ENCODE results near the gene RSPH9.
"Not testable (repeated sequence)": the region's sequence is repeated elsewhere in the genome, so short reads cannot be mapped to it uniquely, and the experiment has no call there.

RSPH9 gene

DNA sequence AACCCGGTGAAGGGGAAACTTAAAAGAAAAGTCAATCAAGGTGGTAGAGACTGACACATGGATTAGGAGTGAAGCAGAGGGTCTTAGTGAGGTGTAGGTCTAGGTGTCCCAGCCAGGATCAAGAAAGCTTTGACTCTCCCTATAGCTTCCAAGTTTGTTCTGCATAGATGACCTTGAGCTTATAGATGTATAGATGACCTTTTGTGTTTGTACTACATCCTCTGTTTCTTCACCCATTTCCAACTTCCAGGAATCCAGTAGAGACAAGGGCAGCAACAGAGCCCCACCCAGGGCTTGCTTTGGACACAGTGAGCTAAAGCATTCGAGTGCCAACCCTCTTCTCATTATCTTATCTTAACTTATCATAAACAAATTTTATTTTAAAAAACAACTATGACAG, 44.6 kb downstream of the RSPH9 start:
- DNase-seq: no peak

DNA sequence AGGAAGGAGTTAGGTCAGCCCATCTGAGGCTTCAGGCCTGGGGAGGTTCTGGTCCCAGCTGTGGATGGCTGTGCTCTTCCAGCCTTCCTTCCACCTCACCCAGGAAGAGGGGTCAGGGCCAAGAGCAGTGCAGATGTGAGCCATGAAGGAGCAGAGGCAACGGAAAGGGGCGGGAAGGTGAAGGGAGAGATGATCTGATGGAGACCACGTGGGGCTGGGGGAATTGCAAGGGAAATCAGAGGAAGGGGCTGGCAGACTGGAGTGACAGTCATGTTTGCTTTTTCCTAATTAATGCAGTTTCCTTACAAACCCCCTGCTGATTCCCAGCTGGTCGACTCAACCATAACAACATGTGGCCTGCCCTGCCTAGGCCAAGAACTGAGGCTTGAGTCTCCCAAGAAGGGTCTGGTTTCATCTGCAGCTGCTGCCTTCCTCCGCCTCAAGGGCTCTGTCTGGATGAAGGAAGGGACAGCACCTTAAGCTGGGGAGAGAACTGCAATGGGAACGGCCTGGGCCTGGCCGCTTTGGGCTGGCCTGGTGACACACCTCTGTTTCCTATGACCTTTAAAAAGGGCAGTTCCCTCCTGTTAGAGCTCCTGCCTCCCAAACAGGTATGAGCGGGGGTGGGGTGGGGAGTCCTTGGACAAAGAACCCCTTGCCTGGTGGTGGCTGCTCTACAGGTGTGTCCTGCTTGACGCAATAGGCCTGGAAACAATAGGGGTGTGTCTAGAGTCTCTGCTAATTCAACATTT, 50.6 kb downstream of the RSPH9 start:
- DNase-seq: no peak

DNA sequence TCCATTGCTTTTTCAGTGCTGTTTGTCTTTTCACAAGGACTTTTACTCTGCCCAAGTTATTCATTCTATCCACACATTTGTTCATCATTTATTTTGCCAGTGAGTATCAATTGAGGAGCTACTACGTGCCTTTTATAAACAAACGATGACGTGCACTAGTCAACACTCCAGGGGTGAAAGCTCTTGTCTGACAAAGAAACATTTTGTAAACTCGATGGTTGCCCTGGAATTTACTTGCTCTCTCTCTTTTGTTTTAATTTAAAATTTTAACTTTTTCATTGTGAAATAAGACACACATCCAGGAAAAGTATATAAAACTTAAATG, 51.1 kb downstream of the RSPH9 start:
- no peak for DNase-seq

DNA sequence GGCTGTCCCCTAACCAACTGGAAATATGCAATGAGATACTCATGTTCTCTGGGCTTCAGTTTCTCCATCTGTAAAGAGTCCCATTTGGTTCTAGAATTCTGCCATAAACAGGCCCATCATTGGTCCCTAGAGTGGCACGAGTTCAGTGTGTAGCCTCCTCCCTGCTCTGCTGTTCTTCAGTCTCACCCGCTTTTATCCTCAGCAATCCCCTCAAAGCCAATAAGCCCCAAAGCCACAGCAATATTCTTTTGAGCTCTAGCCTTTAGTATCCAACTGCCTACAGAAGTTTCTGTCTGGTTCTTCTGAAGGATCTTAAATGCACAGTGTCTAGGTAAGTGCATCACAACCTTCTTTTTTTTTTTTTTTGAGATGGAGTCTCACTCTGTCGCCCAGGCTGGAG, 52.6 kb downstream of the RSPH9 start:
- DNase-seq: no peak

DNA sequence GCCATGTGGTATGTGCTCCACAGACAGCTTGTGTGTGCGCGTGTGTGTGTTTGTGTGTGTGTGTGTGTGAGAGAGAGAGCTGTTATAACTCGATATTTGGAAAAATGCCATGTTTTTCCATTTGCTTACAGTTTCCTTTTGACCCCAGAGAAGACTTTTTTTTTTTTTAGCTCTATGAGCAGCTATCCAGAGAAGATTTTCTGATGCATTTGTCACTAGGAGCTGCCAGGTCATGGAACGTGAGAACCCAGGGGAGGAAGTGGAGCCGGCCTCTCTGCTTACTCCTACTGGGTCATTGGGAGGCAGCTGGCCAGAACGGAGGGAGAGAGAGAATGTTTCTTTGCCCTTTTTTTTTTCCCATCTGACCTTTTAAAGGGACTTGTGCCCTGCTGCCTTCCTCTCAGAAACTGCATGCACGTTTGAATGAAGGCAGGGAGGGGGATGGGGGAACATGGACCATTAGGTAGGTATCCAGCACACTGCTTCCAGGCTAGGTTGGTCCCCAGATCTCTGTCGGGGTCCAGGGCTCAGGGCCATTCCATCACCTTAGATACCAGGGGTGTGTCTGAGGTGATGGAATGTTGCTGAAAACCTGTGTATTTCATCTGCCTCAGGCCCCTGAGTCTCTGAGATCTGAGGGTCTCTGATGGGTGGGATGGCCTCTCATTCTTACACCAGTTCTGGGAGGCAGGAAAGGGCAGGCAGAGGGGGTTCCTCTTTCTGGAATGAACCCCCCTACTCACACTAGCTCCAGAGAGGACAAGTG, 53.9 kb downstream of the RSPH9 start:
- no peak for DNase-seq

DNA sequence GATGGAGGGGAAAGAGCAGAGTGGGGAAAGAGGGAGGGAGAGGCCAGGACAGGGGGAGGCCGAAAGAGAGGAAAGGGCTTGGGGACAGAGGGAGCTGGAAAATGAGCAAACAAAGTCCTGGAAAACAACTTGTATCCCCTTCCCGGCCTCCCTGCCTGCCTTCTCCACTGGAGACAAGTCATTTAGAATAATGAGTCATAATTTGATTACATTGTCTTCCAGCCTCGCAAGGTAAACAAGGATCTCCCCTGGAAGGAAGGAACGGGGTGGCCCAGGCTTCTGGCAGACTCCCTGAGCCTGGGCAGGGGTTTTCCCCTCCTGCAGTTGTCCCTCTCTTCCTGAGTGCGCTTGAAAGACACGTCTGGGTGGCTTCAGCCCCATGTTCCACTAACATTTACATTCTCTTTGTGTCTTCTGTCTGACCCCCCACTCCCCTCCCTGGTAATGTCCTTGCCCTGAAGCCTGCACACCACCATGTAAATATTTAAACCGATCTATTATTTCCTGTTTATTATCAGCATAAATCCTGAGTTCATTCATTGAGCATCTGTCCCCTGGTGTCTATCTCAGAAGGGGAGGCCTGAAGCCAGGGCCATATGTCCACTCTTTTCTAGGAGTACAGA, 54.8 kb downstream of the RSPH9 start:
- no peak for DNase-seq

DNA sequence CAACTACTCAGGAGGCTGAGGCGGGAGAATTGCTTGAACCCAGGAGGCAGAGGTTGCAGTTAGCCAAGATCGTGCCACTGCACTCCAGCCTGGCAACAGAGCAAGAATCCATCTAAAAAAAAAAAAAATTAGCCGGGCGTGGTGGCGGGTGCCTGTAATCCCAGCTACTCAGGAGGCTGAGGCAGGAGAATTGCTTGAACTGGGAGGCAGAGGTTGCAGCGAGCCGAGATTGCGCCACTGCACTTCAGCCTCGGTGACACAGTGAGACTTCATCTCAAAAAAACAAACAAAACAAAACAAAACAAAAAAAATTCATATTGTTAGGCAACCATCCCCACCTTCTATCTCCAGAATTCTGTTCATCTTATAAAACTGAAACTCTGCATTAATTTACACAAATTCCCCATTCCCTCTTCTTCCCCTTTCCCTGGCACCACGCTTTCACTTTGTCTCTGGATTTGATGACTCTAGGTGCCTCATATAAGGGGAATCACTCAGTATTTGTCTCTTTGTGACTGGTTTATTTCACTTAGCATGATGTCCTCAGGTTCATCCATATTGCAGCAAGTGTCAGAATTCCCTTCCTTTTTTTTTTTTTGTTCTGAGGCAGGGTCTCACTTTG, 56.2 kb downstream of the RSPH9 start:
- DNase-seq: not testable (repeated sequence)

DNA sequence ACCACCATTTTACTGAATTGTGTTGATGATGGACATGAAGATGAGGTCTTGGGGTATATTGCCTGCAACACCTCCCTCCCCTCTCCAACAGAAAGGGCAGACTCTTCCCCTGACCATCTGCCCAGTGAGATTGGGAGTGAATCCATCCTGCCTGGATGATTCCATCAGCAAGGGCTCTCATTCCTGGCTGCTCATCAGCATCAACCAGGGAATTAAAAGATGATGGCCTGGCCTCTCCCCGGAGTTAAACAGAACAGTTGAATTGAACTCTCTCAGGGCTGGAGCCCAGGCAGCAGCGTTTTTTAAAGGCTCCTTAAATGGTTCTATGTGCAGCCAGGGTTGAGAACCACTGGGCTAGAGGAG, 57.3 kb downstream of the RSPH9 start:
- DNase-seq: no peak

DNA sequence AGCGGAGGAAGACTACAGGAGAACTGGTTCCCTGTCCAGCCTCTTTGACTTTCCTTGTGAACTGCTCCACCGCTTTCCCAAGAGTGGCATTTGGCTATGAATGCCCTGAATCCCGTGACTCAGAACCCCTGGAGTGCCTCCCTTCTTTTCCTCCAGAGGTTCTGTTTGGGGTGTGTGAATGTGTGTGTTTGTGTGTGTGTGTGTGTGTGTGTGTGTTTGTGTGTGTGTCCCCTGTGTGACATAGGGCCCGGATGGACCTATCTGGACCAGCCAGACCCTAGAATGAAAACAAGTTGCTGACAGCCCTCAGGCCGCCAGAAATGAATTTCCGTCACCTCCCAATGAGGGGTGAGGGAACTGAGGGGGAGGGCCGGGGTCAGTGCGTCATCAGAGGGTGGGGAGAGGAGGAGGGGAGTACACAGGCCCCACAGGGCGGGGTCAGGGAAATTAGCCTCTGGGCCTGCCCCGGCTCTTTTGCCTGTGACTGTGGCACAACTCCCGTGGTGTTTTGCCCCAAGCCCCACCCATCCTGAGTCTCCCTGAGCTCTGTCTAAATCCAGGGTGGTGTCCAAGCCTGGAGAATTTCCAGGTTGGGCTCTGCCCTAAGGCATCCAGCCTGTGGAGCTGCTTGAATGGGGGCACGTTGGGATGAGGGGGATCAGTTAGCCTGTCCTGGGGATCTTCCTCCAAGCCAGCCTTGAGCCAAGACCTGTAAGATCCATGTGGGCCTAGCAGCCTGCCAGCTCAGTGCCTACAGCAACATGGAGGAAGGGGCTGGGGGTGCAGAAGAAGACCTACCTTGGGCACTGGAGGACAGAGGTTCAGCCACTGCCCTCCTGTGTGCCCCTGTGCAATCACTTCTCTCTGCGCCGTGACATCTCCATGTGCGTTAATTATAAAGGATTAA, 58.0 kb downstream of the RSPH9 start:
- DNase-seq: peak; percentile 95

DNA sequence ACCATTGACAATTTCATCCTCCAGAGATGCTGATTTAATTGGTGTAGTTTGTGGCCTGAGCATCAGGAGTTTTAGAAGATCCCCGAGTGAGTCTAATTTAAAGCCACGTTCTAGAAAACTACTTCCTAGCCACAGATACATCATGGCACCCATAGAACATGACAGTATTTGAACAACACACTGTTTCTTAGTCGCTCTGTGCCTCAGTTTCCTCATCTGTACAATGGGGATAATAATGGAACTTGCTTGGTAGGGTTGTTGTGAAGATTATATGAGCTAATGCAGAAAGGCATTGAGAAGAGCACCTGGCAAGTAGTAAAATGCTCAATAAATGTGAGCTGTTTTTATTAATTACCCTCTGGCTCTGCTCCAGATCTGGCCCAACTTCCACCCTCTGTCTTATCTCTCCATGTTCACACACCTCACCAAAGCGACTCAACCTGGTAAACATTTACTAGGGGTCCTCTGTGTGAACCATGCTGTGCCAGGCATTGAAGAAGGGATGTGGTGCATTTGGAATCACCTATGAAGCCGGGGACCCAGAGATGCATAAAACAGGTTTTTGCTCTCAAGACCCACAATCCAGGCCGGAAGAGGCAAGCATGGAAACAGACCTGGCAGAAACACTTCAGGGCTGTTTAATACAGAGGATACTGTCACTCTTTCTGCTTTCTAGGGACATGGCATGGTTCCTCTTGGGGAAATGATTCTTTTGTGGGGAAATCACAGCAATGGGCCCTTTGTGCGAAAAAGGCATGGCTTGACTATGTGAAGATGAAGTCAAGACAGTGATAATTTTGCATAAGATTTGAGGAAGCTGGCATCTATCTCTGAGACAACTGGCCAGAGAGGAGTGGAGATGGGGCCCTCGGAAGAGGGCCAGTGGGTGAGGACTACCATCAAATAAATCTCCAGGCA, 58.9 kb downstream of the RSPH9 start:
- no peak for DNase-seq

DNA sequence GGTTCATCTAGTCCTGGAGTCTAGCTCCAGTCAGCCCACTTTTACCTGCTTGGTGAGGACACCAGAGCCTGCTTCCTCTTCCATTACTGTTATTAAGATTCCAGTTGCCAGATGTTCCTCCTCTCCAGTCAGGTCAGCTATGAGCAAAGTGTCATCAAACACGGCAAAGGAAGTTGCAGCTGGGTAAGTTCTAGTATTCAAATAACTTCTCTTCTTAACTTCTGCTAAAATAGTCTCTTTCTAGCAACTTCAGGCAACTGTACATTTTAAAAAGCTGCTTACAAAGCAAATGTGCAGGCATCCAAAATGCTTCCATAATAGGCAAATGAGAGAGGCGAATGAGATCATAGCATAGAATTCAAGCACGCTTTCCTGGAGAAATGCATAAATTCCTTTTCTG, 61.2 kb downstream of the RSPH9 start:
- DNase-seq: peak; percentile 67

DNA sequence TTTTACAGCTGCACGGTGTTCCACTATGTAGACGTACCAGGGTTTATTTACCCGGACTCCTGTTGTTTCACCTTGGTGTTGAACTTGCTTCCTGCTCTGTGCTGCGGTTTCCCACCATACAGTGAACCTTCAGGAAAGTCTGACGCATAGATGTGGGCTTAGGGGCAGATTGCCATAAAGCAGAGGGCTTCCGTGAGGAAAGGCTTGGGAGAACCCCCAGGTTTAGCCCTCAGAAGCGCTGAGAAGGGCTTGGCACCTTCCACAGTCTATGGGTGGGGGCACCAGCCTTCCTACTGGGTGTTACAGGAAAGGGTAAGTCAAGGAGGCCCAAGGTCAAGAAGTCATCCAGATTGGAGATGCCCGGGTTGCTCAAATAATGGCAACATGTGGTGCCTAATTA, 62.0 kb downstream of the RSPH9 start:
- no peak for DNase-seq

DNA sequence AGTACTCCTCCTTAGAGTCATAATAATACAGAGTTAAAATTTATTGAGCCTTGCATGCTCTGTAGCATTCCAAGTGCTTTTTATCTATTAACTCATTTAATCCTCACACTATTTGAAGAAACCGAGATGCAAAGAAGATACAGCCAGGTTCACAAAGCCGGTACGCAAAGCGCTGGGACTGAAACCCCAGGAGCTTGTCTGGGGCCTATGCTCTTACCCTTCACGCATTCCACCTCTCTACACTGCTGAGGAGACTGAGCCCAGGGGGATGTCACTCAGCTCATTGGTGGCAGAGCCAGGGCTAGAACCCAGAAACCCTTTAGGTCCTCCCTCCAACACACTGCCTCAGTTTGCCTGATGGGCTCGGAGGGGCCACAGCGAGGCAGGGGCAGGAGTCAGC, 62.4 kb downstream of the RSPH9 start:
- DNase-seq: no peak

DNA sequence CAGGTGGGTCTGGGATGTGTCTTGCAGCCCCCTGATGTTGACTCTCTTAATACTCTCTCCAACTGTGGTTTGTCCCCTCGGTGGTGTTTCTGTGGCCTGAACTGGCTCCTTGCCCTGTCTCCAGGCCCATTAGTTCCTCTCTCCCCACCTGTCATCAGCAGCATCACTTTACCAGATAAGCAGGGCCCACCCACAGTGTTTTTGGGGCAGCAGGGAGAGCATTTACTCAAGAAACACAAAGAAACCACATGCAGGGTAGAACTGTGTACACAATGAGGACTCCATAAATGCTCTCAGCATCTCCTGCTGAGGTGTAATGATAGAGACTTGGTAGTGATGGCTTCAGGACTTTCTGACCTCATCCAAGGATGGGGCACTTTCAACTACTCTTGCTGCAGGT, 62.9 kb downstream of the RSPH9 start:
- no peak for DNase-seq

DNA sequence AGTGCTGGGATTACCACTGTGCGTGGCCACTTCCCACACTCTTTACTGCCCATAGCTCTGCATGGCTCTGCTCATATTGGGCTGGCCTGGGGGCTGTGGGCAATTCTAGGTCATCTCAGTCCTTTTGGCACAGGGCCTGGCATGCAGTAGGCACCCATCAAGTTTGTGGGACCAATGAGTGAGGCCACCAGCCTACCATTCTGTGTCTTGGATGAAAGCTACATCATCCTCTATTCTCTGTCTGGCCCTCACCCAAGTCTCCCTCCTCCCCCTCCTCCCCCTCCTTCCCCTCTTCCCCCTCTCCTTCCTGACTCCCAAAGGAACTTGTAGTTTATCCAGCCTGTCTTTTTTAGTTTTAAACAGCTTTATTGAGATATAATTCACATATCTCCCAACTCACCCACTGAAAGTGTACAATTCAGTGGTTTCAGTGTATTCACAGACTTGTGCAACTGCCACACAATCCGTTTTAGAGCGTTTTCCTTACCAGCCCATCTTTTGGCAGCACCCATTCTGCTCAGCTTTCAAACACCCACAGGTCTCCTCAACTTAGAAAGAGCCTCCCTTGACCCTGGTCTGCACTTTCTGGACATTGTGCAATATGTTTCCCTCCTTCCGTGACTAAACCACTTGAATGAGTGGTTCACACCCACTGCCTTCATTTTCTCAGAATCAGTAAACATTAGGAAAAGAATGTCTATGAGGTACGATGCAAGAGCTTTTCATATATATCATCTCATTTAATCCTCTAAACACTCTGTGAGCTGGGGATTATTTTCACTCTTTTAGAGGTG, 64.2 kb downstream of the RSPH9 start:
- DNase-seq: peak; percentile 89

DNA sequence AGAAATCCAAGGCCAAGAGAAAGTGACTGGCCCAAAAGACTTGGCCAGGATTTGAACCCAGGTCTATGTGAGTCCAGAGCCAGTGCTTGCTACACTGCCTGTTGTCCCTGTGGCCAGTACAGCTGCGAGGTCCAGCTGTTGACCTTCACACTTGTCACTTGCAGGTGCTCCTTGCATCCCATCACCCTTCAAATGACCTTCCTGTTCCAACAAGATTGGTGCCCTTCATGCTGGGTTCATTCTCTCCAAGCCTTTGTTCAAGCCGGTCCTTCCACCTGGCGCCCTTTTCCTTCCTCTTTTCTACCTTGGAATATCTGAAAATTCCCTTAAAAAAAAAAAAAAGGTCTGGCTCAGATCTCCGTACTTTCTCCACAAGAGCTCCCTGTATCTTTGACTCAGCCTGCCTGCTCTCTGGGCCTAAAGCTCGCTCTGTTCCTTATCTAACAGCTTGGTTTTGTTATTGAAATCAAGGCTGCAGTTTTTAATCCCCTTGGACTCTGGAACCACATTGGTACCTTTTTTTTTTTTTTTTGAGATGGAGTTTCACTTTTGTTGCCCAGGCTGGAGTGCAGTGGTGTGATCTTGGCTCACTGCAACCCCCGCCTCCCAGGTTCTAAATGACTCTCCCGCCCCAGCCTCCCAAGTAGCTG, 64.9 kb downstream of the RSPH9 start:
- peak; percentile 79 for DNase-seq

DNA sequence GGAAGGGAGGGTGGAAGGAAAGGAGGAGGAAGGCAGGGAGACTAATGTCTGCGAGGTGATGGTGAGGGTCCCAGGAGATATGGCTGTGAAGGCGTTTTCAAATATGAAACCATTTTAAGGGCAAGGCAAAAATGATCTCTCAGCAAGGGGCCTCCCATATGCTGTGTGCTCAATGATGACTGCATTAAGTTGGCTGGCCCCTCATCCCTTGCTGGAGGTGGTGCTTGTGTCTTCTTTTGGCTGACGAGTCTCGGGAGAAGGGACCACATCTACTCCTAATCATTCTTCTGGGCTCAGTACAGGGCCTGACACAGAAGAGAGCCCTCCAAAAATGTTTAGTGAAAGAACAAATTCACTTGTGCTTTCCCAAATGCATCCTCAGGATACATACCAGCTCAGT, 65.7 kb downstream of the RSPH9 start:
- no peak for DNase-seq

DNA sequence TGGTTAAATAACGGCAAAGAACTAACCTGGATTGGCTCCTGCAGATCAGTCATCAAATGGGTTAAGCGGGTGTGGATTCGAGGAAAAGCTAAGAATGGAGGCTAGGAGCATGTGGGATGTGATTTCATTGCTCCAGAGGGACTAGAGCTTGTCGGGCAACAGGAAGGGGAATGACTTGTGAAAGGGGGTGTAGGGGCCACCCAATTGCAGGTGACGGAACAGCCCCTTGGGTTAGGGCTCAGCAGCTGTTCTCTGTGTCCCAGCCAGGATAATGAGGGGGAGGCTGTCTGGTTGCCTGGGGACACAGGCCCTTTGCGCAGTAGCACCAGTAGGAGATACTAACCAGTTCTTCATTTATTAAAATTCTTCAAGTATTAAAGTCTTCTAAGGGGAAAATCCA, 67.7 kb downstream of the RSPH9 start:
- no peak for DNase-seq

DNA sequence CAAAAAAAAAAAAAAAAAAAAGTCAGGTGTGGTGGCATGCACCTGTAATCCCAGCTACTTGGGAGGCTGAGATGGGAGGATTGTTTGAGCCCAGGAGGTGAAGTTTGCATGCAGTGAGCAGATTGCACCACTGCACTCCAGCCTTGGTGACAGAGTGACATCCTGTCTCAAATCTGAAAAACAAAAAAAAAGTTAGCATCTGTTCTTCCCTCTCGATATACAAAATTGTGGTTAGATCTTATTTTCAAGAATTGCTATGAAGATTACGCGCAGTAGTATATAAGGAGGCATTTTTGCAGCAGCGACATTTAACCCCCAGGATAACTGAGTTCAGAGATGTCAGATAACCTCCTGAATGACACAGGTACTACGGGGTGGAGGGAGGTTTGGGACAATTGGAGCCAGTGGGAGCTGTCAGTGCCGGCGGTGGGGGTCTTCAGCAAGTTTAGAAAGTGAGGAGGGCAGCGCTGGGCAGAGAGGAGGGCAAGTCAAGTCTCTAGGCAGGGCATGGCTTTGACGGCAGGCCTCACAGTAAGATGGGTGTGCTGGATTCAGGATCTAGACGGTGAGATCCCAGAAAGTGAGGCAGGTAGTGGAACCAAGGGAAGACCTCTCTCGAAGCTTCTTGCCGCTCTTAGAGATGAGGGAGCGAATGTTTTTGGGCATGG, 68.9 kb downstream of the RSPH9 start:
- DNase-seq: no peak
